GM21526 (cell line): ENCODE results near the gene MFSD2A.
"Not testable (repeated sequence)": the region's sequence is repeated elsewhere in the genome, so short reads cannot be mapped to it uniquely, and the experiment has no call there.

ENCODE experiments used
- ATAC-seq: cut with Tn5 transposase; IDR thresholded peaks from one replicate; pipeline ENCODE4 v1.9.1; 2021; ENCODE audit warnings: moderate library complexity; ENCODE audit not compliant: unreplicated experiment, low FRiP score

Gene MFSD2A

DNA sequence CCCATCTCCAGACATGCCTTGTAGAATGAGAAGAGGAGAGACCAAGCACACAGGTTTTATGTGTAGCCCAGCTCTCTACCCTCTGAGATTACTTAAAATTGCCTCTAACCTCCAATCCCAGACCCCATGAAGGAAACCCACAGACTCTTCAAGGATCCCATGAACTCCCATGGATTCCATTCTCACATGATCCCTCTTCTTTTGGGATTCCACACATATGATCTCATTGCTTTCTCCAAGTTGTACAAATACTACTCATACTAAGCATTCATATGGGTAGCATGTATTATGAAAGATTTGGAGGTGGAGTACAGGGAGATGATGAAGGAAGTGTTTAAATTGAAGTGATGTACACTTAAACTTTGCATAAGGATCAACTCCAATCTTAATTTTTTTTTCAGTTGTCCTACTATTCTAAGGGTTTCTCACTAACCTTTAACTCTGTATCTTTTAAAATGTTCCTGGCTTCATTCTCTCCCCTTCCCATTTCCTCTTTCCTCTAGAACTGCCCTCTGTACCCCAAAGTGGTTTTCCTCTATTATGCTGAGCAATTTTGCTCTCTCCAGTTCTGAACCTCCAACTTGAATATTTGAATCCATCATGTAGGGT lies 41.6 kb downstream of the MFSD2A start:
- no peak for ATAC-seq

DNA sequence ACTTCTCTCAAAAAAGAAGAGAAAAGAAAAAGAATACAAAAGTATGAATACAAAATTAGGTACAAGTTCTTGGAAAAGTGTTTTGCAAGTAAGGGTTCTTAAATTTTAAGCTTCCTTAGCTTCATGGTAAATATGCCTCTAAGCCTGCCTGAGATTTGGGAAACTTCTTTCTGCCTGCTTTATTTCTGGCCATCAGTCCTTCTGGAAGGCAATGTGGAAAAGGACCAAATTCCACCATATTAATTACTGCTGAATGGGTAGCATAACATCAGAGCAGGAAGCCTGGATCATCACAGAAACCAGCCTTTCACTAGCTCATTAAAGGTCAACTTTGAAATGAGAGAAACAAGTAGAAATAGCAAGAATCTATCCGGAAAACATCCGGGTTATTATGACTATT lies 46.5 kb downstream of the MFSD2A start:
- ATAC-seq = no peak

DNA sequence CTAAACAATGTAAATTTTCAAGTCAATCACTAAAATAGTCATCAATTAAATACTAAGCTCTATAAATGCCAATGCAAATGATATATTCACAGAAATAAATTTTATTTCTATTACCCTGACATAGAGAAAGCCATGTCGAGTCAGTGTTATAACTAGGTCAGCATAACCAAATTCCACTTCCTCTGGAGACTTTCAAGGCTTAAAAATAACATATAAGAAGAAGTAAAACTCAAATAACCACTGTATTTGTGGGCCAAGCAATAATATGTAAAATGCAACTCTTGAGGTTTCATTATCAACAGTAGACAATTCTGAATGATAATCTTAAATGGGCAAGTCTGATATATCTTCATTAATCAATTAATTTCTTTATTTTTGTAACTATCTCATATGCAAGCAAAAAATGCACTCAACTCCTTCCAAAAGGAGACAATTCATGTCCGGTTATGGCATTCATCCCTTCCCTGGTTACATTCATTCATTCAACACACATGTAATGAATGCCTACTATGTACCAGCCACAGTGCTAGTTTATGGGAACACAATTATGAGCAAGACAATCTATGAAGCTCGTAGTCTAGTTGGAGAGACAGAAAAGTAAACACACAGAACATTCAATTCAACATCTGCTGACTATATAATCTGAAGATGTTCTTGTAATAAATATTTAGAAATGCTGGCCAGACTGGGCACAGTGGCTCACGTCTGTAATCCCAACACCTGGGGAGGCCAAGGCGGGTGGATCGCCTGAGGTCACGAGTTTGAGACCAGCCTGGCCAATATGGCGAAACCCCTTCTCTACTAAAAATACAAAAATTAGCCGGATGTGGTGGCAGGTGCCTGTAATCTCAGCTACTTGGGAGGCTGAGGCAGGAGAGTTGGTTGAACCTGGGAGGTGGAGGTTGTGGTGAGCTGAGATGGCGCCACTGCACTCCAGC lies 48.5 kb downstream of the MFSD2A start:
- no peak for ATAC-seq

DNA sequence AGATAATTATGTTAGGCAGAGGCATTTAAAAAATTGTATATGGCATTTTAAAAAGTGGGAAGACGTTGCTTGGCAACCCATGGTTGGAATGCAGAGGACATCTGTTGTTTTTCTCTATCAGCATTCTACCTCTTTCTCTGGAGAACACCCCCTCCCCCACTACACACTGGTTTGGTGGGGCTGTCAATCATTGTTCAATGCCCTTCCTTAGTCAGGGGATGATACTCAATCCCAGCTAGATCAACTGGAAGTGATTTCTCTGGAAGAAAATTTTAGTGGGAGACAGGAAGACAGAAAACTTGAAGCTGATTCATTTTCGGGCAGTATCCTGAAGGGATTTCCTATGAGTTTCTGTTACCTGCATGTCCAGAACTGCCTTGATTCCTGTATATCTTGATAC lies 49.9 kb downstream of the MFSD2A start:
- ATAC-seq = no peak

DNA sequence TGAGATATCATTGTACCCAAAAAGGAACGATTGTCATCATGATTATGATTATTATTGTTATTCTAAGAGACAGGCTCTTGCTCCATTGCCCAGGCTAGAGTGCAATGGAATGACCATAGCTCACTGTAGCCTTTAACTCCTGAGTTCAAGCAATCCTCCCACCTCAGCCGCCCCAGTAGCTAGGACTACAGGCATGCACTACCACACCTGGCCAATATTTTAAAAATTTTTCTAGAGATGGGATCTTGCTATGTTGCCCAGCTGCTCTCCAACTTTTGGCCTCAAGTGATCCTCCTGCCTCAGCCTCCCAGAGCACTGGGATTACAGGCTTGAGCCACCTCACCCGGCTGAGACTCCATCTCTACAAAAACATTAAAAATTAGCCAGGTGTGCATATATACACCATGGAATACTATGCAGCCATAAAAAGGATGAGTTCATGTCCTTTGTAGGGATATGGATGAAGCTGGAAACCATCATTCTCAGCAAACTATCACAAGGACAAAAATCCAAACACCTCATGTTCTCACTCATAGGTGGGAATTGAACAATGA lies 52.6 kb downstream of the MFSD2A start:
- not testable (repeated sequence) for ATAC-seq

DNA sequence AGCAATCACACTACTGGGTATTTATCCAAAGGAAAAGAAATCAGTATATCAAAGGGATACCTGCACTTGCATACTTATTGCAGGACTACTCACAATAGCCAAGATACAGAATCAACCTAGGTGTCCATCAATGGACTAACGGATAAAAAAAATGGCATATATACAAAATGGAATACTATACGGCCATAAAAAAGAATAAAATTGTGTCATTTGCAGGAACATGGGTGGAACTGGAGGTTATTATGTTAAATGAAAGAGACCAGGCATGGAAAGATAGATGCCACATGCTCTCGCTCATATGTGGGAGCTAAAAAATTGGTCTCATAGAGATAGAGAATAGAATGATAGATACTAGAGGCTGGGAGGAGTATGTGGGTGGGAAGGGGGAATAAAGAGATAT lies 56.3 kb downstream of the MFSD2A start:
- ATAC-seq = no peak

DNA sequence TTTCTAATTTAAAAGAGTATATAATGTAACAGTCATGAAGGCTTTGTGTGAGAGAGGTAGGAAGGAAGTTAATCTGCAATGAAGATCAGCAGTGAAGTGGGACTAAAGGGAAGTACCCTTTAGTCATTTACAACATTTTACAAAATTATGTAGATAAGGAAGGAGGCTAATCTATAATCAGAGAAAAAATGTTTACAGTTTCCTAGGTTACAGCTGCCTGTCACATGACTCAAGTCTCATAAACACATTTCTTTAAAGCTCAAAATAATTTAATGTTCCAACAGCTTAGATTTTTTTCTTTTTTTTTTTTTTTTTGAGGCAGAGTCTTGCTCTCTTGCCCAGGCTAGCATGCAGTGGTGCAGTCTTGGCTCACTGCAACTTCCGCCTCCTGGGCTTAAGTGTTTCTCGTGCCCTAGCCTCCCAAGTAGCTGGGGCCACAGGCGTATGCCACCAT lies 59.3 kb downstream of the MFSD2A start:
- no peak for ATAC-seq

DNA sequence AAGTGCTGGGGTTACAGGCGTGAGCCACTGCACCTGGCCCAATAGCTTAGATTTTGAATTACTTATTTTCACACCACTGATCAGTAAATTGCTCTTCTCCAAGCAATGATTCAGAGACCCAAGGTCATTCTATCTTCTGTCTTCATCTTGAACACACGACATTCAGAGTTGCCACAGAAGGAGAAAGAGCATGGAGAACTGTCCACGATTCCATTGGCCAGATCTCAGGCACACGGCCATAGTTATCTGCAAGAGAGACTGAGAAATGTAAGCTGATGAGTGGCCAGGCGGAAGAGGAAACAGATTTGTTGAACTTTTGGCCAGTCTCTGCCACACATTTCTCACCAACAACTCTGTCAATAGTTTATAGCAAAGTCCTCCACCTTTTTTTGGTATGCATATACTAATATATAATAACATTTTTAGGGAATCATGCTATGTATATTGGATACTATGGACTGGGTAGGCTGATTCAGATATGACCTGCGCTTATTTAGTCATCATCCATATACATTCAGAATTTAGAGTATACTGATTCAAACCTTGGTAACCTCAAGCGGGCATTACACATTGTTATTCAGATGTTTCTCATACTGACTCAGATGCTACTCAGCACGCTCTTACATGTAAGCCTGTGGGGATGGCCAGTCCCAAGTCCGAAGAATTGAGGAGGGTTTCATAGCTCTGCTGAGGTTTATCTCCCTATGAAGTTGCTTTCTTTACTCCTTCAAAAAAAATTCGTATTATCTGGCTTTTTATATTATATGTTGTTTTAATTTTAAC lies 60.1 kb downstream of the MFSD2A start:
- ATAC-seq = no peak

DNA sequence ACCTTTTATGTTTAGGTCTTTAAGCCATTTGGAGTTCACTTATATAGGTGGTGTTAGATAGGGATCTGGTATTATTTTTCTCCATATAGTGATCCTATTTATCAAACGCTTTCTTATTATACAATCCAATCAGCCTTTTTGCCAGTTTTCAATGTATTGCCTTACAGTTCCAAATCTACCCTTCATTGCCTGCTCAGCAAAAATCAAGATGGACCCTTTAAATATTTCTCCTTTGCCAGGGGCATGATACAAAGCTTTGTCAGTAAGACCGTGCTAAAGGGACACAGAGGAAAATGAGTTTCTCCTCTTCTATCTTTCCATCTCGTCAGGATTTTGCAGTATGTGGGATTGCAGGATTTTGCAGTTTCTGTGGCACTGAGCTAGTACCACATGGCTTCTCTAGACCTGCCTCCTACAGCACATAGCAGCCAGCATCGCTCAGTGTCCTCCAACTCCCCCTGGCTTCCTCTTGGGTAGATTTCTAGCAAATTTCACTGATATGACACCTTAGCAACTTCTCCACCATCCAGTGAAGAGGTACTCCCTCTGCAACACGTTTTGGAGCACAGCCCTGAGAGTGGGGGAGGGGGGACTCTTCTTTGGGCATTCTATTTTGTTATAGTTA lies 63.1 kb downstream of the MFSD2A start:
- ATAC-seq = no peak
